ENCODE measurements around the gene TET1.
"Not testable (repeated sequence)": the region's sequence is repeated elsewhere in the genome, so short reads cannot be mapped to it uniquely, and the experiment has no call there.

Gene TET1

DNA sequence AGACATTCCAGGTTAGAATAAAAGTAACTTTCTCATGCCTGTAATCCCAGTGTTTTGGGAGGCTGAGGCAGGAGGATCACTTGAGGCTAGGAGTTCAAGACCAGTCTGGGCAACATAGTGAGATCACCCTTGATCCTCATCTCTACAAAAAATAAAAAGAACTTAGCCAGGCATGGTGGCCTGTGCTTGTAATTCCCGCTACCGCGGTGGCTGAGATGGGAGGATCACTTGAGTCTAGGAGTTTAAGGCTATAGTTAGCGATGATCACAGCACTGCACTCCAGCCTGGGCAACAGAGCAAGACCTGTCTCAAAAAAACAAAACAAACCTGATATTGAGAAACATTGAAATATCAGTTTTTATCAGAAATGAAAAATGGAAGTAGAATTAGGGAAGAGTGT is 4.6 kb downstream of the TET1 start:
- DNase-seq (ENCODE audit: low read depth in 2 of 2): no peak

DNA sequence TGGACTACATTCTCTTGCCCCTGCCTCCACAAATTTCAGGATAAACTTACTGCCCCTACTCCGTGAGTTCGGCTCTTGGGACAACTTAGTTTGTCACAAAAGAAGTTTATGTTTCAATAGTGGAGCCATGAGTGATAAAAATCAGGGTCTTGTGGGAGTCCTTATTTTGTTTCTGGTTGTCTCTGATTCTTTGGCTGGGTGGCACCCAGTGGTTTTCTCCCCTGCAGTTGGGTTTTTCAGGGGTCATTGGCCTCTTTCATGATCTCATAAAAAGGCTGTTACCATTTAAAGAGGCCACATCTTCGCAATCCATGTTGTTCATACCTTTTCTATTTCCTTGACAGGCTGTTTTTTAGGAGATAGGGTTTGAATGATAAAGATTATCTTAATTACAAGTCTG is 5.5 kb downstream of the TET1 start:
- DNase-seq (ENCODE audit: low read depth in 2 of 2): no peak

DNA sequence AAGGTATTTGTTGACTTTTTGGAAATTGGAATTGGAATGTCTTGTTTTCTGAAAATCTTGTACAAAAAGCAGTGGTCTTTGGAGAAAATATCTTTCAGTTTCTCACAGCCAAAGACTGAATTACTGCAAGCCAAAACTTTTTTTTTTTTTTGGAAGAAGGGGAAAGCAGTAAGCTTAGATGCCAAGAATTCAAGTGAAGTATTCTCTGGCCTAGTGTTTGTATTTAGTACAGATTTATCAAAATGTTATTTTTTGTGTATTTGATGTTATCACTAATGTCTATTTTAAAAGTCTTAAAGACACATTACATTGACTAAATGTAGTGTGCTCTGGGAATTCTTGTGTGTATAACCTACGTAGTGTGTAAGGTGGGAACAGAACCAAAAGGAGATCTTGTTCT is 6.2 kb downstream of the TET1 start:
- no peak for DNase-seq (ENCODE audit: low read depth in 2 of 2)

DNA sequence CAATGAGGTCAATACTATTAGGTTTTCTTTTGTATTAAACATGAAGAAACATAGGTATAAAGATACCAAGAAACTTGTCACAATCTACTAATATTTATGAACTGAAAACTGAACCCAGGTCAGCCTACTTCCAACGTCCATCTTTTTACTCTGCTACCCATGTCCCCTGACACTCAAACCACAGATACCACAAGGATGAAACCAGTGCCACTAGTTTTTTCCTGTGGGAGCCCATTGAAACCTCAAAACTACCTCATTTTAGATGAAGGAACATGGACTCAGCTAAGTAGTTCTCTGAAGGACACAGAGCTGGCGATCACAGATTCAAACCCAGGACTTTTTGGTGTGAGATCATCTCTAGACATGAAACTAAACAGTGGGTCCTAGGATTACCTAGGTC is 6.8 kb downstream of the TET1 start:
- DNase-seq (ENCODE audit: low read depth in 2 of 2): no peak

DNA sequence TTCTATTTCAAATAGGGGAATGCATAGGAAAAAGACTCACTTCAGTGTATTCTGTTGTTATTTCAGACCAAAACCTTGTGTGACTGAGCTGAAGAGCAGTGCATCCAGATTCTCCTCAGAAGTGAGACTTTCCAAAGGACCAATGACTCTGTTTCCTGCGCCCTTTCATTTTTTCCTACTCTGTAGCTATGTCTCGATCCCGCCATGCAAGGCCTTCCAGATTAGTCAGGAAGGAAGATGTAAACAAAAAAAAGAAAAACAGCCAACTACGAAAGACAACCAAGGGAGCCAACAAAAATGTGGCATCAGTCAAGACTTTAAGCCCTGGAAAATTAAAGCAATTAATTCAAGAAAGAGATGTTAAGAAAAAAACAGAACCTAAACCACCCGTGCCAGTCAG is 12.0 kb downstream of the TET1 start:
- DNase-seq (ENCODE audit: low read depth in 2 of 2): no peak

DNA sequence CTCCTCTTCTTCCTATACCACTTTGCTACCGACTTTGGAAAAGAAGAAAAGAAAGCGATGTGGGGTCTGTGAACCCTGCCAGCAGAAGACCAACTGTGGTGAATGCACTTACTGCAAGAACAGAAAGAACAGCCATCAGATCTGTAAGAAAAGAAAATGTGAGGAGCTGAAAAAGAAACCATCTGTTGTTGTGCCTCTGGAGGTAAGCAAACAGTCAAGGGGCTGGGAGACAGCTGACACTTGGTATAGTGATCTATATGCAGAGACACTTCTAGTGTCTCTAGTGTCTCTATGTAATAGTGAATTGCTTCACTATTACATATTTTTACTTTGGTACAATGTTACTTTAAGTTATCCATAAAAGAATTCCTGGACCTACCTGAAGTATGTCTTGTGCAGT is 13.9 kb downstream of the TET1 start:
- no peak for DNase-seq (ENCODE audit: low read depth in 2 of 2)

DNA sequence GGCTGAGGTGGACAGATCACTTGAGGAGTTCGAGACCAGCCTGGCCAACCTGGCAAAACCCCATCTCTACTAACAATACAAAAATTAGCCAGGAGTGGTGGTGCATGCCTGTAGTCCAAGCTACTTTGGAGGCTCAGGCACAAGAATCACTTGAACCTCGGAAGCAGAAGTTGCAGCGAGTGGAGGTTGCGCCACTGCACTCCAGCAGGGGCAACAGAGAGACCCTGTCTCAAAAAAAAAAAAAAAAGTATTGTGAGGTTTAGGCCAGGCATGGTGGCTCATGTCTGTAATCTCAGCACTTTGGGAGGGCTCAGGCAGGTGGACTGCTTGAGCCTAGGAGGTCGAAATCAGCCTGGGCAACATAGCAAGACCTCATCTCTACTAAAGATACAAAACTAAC is 16.0 kb downstream of the TET1 start:
- DNase-seq (ENCODE audit: low read depth in 2 of 2): no peak

DNA sequence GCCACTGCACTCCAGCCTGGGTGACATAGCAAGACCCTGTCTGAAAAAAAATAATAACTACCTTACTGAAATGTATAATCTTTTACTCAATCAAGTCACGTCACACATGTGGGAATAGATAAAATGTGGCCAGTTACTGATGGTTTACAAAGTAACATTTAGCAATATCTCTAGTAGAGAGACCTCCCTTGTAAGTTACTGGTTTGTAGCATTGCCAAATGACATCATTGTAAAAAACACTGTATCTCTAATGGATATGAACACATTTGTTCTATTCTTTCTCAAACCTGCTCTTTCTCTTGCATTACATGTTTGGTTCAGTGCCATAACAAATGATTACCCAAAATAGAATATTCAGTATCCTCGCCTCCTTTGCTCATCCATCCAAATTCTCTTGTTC is 18.8 kb downstream of the TET1 start:
- DNase-seq (ENCODE audit: low read depth in 2 of 2): no peak

DNA sequence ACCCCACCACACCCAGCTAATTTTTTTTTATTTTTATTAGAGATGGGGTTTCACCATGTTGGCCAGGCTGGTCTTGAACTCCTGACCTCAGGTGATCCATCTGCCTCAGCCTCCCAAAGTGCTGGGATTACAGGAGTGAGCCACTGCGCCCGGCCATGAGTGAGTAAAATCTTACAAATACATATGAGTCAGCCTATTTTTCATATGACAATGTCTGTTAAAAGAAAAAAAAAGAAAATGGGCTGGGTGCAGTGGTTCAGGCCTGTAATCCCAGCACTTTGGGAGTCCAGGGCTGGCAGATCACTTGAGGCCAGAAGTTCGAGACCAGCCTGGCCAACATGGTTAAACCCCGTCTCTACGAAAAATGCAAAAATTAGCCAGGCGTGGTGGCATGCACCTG is 24.1 kb downstream of the TET1 start:
- not testable (repeated sequence) for DNase-seq (ENCODE audit: low read depth in 2 of 2)

DNA sequence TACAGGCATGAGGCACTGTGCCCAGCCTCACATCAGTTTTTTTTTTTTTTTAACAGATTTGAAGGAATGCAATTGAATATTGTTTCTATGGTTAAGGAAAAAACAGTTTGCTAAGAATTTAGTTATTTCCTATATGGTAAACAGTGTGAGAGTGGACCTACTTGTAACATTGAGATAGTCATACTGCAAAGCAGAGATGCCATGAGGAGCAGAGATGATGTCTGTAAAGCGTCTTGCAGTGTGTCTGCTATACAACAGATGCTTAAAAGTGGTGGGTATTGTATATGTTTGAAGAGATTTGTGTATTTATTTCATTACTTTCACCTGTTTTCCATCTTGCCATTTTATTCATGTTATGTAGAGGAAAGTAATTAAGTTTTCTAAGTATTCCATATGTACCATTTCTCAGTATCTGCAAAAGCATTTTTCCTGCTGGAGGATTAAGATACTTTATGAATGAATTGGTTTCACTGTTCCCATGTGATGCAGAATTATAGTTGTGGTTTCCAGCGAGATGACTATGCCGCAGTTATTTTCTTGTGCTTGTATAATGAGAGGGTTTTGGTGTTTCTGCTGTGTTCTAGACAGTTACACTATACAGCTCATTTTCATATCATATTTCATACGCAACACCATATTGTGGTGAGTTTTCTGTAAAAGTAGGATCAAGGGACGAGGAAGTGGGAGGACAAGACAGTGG is 26.6 kb downstream of the TET1 start:
- DNase-seq (ENCODE audit: low read depth in 2 of 2): no peak

DNA sequence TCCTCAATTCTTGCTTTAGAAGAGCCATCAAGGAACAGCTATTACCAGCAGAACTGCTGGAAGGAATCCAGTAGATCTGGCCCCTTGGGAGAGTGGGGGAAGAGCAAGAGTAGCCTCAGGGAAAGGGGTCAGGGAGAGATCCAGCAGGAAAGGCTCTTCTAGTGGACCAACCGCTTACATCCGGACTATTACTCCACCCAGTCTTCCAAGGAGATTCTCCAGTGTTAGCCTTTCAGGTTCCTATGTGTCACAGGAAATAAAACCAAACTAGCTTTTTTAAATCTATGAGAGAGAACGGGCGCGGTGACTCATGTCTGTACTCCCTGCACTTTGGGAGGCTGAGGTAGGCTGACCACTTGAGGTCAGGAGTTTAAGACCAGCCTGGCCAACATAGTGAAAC is 34.3 kb downstream of the TET1 start:
- no peak for DNase-seq (ENCODE audit: low read depth in 2 of 2)

DNA sequence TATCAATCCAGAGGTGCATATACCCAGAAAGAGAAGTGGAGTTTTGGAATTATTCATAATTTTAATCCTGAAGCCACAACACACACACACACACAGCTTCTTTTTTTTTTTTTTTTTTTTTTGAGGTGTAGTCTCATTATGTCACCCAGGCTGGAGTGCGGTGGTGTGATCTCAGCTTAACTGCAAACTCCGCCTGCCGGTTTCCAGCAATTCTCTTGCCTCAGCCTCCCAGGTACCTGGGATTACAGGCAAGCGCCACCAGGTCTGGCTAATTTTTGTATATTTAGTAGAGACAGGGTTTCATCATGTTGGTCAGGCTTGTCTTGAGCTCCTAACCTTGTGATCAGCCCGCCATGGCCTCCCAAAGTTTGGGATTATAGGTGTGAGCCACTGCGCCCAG is 35.4 kb downstream of the TET1 start:
- no peak for DNase-seq (ENCODE audit: low read depth in 2 of 2)

DNA sequence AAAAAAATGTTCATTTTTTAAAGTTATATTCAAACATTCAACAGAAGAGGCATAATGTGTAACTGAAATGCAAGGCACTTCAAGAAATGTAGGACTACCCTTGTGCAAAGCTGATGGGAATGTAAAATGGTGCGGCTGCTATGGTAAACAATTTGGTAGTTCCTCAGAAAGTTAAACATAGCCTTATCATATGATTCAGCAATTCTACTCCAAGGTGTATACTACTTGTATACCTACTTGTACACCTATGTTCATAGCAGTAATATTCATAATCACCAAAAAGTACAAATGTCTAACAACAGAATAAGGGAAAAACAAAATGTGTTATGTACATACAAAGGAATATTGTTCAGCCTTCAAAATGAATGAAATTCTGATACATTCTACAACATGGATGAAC is 37.3 kb downstream of the TET1 start:
- DNase-seq (ENCODE audit: low read depth in 2 of 2): no peak

DNA sequence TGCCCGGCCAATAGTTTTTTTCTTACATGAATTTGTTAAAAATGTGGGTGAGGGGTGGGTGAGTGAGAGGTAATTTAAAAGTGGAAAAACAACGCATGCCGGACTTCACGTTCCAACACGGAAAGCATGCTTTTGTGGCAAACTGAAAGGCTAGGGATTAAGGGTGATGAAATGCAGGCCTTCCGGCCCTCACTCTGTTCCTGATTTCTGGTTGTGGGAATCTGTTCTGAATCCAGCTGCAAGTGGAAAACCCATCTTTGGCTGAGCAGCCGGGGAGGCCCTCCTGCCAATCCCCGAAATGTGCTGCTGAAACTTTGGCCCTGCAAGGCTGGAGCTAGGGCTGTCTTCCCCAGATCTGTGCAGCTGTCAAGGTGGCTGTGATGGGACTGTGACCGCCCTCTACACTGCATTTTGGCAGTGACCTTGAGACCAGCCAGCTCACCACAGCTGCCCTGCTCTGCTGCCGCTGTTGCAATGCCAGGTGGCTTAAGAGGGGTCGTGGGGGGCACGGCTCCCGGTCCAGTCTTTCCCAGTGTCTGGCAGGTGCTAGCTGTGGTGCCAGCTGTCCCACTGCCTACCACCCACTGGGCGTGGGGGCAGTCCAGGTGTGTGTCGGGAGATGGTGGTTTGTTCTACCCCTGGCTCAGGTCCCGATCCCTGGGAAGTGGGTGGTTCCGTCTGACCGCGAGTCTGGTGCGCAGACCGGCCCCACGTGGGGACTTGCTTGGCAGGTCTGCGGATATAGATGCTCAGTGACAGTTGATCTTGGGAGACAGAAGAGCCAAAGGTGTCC is 39.0 kb downstream of the TET1 start:
- no peak for DNase-seq (ENCODE audit: low read depth in 2 of 2)

DNA sequence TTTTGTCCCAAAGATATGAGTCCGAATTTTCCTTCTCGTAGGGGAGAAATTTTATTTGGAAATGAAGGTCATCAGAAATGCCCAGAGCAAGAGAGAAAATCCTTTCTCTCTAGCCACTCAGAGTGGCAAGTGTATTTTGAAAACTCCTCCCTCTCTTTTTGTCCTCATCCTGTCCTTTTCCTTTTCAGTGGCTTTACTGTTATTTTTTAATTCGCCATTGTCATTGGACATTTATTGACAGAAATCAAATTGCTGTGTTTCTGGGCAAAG is 39.6 kb downstream of the TET1 start:
- DNase-seq (ENCODE audit: low read depth in 2 of 2): no peak

DNA sequence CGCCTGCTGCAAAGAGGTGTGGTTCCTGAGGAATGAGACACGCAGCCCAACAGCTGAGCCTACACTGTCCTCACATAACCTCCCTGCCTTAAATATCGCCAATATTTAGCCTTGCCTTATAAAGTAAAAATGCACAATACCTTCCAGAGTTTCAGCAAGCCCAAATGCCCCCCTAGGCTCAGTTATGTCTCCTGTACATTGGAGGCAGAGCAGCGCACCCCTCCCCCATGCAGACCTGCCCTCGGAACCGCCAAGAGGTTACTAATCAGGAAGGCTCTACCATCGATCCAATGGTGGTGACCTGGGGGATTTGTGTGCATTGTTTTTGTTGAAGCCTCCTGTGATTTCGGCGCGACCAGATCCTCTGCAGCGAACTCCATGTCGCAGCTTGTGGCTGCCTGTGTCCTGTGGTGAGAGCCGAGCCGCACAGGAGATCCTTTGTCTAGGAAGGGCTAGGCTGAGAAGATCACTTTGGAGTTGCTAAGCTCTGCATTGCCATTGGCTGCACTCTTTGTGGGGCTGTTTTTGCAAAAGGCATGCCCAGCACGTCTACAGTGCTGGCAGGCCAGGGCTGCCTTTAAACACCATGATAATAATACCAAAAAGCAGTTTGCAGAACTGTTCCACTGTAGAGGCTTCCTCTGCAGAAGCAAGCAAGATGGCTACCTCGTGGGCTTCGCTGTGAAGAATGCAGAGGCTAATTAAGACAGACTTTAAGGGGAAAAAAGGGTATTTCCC is 40.1 kb downstream of the TET1 start:
- no peak for DNase-seq (ENCODE audit: low read depth in 2 of 2)

DNA sequence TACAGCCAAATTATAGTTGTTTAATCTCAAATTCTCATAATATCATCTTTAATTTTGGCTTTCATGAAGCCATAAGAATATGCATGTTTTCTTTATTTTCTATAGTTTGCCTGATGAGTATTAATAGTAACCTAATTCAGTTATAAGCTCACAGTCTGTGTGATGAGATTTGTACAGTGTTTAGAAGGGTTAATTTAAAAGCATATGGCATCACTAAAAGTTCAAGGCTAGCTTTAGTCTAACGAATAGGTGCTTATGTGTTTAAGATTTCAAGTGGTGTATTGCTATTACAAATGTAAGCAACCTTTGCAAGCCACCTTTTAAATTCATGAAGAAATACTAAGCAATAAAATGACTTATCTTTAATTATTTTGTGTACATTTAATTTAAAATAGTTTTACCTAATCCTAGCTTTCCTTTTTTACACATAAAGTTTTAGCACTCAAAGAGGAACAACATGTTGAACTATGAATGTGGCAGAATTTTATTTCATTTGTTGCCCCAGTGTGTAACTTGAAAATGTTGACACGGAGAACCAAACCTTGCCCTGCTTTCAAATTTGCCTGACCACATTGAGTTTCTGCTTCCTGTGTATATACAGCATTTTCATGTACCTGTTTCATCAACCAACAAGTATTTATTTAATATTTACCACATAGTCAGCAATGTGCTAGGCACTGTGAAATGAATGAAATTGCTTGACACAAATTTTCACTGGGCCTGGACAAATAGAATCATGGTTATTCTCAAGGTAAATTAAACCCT is 41.5 kb downstream of the TET1 start:
- DNase-seq (ENCODE audit: low read depth in 2 of 2): no peak

DNA sequence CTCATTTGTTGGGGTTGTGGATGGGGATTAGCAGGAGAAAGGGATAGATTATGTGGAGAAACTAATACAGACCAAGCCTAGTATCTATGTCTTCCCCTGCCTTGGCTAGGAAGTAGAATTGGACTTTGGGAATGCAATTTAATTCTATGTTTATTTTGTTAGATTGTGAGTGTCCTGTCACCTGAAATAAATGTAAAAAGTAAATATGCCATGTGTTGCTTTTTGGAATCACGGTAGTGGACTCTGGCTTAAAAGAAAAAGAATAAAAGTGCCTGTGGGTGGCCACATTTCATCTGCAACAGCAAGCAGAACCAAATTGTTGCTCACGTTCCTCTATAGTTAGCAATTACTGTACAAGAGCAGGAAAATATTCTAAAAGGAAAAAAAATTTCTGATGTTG is 42.3 kb downstream of the TET1 start:
- no peak for DNase-seq (ENCODE audit: low read depth in 2 of 2)

DNA sequence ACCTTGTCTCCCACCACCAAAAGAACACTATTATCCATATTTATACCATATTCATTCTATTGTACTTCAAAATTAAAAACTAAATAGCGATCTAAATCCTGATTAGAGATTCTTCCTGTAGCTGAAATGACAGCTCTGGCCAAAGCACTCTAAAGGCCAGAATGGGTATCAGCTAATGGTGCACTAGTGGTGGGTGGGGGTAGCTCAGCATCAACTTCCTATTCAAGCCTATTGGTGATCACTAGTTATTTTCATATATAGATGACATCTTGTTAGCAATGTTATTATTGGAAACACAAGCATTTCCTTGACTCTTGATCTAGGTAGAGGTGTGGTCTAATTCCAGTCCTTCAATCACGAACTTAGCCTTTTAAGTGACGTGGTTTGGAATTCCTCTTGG is 43.6 kb downstream of the TET1 start:
- no peak for DNase-seq (ENCODE audit: low read depth in 2 of 2)

DNA sequence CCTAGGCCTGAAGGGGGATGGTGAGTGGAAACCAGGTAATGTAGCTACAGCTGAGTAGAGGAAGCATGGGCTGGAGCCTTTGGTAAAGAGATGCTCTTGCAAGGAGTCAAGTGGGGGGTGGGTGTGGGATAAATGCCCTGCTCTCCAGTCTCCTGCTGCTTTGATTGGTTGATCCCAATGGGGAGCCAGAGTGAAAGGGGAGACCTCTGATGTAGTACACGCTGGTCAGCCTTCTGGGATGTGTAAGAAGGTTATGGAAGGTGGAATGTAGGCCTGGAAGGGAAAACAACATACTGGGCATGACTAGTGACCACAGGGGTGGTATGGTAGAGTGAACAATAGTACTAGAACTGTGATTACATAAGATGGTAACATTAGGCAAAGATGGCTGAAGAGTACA is 44.3 kb downstream of the TET1 start:
- DNase-seq (ENCODE audit: low read depth in 2 of 2): no peak

DNA sequence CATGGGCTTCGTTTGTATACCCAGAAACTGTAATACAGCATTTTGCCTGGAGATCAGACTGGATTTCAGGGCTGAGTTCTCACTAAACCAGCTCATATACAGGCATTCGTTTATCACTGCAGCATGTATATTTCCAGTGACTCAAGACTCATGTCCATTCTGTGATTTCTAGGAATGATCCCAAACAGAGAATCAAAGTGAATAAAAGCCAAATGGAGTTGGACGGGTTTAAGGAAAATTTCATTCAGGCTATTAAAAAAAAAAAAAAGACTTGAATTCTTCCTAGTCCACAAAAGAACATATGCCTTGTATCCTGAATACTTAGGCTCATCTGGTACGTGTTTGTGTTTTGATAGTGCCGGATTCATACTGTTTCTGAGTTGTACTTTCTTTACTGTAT is 46.8 kb downstream of the TET1 start:
- no peak for DNase-seq (ENCODE audit: low read depth in 2 of 2)

DNA sequence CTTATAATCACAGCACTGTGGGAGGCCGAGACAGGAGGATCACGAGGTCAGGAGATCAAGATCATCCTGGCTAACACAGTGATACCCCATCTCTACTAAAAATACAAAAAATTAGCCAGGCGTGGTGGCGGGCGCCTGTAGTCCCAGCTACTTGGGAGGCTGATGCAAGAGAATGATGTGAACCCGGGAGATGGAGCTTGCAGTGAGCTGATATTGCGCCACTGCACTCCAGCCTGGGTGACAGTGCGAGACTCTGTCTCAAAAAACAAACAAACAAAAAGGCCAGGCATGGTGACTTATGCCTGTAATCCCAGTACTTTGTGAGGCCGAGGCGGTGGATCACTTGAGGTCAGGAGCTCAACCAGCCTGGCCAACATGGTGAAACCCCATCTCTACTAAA is 49.9 kb downstream of the TET1 start:
- not testable (repeated sequence) for DNase-seq (ENCODE audit: low read depth in 2 of 2)

DNA sequence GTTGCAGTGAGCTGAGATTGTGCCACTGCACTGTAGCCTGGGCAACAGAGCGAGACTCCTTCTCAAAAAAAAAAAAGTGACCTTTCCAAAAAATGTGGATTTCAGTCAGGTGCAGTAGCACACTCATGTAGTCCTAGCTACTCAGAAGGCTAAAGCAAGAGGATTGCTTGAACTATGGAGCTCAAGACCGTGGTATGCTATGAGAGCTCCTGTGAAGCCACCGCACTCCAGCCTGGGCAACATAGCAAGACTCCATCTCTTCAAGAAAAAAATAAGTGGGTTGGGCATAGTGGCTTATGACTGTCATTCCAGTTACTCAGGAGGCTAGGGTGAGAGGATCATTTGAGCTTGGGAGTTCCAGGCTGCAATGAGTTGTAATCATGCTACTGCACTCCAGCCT is 51.1 kb downstream of the TET1 start:
- no peak for DNase-seq (ENCODE audit: low read depth in 2 of 2)

All from activated CD8-positive, alpha-beta memory T cell treated with anti-CD3 and anti-CD28 coated beads for 4 hours (primary cell).